IPS-NIHi7 (cell line): ENCODE results near the gene RAPGEF5.
A peak's percentile ranks its signal among the peaks of the same experiment; 100 is the strongest.

Experiments
- DNase-seq: peaks from one replicate; pipeline ENCODE4 v3.0.0; 2012; ENCODE audit warnings: mixed read lengths; ENCODE audit errors: extremely low spot score

Gene RAPGEF5

DNA sequence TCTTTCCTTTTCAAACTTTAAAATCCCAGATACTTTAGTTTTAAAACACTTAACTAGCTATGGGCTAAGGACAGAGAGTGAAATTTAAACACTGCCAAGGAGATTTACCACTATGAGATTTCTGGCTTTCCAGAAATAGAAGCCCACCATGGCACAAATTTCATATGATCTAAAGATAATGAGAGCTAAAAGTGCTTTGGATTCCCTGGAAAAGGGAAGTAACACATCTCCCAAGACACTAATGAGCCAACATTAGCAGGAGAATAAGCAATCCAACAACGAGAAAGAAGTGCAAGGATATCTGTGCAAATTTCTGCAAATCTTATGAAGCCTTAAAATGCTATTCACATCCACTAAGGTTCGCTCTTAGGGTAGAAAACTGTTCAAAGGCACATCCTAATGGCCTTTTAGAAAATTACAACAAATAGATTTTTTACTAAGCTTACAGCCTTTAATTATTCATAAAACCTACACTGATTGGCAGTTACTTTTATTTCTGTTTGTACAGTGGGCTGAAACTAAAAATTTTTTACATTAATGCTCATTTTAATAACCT lies 100.3 kb downstream of the RAPGEF5 start:
- DNase-seq = no peak

DNA sequence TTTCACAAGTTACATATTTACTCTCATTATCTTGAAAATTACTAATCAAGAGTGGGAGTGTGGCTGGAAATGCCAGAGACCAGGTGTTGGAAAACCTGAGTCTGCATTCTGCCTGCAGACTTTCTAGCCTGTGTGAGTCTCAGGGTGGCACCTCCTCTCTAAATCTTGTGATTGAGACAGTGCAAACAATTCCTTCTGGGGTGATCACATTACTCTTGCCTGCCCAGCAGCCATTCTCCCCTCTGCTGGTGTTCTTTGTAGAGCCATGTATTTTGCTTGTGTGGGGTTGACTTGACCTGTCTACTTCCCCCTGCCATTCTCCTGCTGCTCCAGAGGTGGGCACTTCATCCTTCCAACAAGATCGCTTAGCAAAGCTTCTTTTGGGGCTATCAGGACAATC lies 101.1 kb downstream of the RAPGEF5 start:
- peak; percentile 35 for DNase-seq

DNA sequence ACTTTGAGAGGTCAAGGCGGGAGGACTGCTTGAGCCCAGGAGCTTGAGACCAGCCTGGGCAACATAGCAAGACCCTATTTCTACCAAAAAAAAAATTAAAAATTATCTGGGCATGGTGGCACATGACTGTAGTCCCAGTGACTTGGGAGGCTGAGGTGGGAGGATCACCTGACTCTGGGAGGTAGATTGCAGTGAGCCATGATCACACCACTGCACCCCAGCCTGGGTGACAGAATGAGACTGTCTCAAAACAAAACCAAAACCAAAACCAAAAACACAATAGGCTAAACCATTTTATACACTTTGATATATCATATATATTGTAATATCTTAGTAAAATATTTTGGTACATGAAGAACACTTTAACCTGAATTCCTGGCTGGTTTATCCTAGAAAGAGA lies 101.6 kb downstream of the RAPGEF5 start:
- DNase-seq = no peak

DNA sequence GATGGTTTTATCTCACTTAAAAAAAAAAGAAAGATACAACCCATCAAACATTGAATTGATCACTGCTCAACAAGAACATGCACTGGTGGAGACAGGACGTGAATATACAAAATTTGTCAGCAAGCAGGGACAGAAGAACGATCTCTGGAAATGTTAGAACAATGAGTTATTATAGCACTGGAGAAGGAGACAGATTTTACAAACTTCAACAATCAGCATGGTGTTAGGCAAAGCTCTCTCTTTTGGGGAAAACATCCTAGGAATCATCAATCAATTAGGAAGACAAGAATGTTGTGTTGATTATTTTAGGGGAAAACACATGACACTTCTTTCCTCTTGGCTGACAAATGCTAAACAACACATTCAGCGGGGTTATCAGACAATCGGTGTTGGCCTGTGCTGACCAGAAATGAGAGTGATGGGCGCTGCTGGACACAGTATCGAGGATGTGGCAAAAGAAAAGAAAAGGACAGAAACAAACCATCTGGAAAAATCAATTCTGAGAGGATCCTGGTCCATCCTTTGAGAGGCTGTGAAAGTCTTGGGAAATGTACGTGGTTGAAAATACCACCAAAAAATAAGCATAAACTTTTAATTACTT lies 103.9 kb downstream of the RAPGEF5 start:
- no peak for DNase-seq

DNA sequence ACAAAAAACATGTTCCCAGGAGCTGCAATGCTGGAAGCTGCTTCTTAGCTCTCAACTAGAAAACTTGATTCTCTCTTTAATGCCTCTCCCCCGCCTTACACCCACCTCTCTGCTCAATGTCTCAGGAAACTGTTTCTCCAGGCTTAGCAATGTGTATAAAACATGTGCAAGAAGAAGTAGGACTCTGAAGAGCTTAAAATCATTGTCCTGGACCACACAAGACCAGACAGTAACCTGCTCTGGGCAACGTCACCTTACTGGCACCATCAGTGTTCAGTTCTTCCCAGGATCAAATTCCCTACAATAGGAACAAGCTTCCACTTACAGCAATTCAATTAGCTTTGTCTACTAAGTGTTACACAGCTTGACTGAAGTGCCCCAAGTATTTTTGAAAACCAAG lies 104.9 kb downstream of the RAPGEF5 start:
- DNase-seq = no peak

DNA sequence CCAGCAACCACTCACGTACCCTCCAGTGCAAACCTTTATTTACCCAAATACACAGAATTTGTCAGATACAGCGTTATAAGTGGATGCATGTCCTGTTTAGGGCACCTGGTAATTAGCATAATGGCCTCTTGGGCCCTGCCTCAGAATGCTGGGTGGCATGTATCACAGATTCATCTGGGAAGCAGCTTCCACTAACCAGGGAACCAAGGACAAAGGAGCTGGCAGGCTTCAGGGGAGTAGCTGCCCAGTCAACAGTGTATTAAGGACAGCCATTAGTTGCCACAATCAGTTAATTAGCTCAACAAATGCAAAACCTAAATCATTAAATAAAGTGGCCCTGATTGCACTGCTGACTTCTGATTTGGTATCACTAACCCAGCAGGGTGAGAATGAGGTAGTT lies 105.7 kb downstream of the RAPGEF5 start:
- no peak for DNase-seq

DNA sequence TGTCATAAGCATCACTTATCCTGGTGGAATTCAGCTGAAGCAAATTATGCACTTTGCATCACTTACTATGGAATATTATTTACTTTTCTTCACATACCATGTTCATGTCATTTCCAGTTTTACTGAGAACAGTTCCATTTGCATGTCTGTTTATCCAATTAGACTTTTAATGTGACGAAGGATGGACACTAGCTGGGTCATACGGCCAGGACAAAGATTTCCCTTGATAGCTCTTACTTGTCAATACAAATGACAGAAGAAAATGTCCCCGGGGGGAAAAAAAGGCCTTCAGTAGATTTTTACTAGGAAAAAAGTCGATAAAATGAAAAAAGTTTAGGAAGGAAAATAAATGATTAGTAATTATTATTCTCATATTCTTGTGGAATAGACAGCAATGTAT lies 106.6 kb downstream of the RAPGEF5 start:
- DNase-seq = no peak

DNA sequence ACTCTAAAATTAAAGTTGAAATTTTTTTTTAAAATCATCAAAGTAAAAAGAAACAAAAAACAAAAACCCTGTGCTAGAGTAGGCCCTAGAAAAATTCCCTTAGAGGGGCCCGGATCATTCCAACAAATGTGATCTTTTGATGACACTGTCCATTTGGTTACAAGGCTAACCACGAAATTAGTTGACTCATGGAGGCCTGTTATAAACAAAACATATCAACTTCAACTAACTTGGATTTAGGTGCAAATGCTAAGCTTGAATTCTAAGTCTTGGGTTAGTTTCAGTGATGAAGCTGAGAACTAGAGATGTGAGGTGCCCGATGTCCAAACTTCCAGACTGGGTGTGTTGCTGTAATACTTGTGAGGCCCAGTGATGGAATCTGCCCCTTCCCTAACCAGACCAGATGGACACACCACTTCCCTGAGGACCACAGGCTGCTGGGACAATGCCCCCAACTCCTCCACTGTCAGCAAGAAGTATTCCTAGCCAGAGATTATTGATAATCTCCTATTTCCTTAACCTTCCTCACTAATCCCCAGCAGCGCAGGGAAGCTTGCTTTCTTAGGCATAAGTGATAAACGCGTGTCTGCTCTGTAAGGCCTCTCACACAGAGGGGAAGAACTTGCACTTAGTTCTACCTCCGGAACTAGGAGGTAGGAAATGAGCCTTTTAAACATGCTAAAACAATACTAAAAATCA lies 108.7 kb downstream of the RAPGEF5 start:
- DNase-seq = no peak

DNA sequence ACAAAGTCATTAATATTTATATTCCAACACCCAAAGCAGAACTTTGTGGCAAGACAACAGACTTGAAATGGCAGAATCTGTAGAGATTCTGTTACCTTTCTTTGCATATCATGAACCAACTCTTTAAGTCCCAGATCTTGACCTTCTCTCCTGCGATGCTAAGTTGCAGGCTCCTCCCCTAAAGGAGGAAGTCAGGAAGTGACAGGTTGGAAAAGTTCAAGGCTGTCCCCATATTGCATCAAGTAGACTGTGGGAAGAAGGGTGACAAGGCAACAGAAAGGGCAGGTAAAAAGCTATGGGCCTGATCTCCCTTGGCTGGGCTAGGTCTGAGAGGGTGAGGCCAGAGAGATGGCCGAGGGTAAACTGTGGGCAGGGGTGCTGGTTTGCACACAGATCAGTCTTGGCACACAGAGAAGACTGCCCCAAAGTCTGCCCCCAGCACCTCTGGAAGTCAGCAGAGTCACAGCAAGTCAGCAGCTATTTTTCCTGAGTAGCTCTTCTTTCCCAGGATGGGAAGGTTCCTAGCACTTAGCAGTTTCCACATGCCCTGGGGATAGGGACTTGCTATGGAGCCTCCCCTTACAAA lies 115.1 kb downstream of the RAPGEF5 start:
- no peak for DNase-seq

DNA sequence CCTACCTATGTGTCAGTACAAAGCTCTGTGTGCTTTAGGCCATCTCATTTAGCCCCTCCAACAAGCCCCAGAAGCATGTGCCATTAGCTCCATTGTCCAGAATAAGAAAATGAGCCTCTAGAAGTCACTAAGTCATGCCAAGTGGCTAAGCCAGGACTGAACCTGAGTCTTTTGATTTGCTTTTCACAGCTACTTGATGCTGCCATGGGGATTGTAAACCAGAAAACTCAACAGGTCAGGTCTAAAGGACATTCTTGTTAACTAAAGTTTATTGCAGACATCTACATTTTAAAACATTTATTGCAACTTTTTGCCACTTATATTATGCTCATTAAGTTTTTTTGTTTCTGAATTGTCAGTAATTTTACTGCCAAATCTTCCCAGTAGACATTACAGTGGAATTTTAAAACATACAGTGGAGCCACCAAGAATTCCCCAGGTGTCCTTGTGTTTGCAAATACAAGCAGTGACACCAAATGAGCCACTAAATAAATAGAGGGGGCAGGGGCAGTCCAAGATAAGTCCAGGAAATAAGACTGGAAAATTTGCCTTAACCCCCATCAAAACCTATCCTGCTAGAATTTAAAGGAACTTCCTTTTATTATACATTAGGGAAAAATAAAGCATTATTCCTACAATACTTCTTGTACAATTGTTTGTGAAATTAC lies 115.9 kb downstream of the RAPGEF5 start:
- no peak for DNase-seq

DNA sequence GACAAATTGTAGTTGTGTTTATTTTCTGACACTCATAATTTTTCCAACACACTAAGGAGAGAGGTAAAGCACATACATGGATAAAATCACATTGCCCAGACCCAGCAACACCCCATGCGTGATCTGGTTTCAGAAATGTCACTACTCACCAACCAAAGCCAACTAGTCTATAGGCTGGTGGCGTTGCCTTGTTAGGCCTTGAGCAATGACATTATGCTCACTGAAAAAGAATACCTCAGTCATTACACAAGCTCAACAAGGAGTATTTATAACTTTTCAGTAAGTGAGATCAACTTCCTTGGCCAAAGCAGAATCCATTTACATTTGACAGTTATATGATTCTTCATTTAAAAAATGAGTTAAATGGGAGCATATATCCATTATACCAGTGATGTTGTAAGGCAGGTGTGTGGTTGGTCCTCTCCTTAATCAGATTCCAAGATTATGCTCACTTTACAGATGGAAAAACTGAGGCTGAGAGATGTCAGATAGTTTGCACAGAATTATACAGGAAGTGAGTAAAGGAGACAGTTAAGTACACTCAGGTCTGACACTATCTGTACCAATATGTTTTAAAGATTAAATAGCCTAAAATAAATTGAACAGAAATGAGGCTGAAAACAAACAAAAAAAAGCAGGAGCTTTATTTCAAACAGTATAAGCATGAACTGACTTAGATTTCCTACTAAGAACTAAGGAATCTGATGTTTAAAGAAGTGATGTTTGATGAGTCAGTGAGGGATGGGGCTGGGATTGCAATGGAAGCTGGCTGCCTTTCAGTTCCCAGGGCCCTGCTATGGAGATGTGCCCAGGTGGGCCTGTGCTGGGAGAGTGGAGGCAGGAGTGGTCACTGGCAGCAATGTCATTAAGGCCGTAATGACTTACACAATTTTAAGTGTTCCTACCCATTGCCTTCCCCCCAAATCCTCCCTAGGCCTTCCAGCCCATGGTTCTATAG lies 118.3 kb downstream of the RAPGEF5 start:
- no peak for DNase-seq

DNA sequence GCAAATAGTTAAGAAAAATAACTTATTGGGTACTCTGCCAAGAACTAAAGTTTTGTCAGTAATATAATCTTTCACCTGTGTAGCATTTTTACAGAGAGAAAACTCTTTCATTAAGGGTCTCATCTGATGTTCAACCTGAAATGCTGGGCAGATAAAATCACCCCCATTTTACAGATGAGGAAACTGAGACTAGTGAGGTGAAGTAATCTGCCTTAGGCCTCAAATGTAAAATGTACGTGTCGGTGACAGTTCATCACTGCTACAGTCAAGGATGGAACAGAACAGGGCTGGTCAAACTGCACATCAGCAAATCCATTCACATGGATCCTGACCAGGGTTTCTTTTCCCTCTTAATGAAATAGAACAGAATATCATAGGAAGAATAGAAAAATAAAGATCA lies 121.8 kb downstream of the RAPGEF5 start:
- no peak for DNase-seq

DNA sequence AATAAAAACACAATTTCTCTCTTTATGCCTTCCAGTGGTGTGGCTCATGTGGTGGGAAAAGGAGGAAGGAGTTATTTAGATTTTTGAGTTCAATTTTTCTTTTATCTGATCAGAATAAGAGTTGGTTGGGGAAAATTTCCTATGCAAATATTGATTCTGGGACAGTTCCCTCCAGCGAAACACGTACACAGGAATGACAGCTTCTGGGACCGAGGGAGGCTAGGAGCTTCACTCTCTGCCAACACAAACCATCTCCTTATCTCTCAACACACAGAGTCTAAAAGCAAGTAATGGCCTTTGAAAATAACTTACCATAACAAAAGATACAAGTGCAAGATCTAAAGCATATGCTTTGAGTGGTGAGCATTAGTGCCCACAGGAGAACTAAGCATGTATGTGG lies 122.7 kb downstream of the RAPGEF5 start:
- no peak for DNase-seq

DNA sequence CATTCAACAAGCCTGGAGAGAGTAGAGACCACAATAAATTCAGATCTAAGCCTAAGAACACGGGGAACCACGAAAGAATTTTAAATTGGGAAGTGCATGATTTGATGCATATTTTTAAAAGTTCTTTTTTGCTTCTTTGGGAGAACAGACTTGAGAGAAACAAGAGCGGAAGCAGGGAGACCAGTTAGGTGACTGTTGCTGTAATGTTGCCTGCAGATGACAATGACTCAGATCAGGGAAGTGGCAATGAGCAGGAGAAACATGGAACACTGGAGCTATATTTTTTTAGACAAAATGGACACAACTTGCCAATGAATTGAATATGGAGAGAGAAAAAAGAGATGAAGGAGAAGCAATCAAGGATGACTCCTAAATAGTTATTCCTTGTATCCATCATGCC lies 125.1 kb downstream of the RAPGEF5 start:
- no peak for DNase-seq

DNA sequence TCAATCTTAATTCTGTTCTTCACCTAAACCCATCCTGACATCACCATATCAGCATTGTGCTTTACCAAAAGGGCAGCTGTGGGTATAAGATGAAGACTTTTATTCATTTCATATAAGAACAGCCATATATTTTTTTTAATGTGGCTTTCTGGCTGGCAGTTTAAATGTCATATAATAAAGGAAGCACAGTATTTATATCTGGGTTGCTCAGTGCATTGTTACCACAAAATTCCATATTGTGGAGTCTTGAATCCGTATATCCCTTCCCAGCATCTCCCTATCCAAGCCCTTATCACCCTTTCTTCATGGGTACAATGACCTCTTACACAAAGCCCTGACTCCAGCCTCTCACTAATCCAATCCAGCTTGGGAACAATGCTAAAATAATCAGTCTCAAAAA lies 125.8 kb downstream of the RAPGEF5 start:
- DNase-seq = no peak

DNA sequence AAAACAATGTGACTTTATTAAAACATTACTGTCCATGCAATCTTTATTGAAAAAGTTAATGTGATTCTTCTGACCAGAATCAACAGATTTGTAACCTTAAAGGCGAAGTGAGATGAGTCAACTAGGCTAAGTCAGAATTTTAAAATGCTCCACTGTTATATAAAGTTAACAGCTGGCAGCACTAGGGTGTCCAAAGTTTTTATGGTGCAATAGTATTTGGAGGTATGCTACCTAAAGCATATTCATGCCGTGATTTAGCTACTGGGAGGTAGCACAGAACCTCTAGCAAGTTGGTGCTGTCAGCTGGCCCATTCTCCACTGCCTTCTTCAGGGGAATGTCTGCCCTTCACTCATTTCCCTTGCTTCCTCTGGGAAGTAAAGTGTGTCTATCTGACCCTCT lies 126.7 kb downstream of the RAPGEF5 start:
- no peak for DNase-seq

DNA sequence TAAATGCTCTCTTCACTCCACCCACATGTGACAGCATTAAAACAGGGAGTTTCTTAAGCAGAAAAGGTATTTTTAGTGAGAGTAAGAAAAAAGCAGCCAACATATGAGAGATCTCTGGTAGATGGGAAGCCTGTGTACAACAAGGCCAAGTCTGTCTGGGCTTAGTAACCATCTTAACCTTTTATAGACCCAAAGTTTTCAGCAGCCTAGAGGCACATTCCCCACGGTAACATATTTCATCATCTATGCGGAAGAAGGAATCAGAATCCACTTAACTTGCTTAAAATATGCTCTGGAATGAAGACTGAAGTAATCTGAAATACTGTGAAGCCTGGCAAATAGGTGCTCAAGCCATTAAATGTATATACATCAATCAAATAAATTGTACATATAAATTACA lies 127.8 kb downstream of the RAPGEF5 start:
- DNase-seq = no peak

DNA sequence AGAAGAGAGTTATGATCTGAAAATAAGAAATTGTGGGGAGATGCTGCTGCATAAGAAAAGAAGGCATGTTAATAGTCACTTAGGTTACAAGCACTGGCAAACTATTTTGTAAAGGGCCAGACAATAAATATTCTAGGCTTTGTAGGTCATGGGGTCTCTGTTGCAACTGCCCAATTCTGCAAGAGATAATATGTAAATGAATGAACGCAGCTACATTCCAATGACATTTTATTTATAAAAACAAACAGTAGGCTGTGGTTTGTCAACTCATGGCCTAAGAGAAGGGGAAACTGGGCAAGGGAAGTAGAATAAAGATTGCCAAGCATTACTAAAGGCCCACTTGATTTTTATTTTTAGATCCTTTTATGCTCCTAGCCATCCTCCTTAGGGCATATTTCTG lies 133.1 kb downstream of the RAPGEF5 start:
- DNase-seq = no peak

DNA sequence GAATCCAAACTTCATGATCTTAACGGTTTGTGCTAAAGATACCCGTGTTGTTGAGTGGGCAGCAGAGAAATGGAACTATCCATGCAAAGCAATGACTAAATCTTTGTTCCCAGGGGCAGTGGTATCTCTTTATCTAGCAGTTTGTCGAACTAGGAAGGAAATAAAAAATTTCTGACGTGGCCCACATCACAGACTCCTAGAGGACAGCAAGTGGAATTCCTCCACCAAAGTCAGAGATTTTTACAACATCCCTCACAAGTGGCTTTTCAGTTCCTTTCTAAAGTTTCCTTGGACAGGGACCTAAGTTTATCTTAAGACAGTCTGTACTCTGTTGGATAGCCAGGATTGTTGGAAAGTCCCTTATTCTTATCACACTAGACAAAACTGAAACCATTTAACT lies 136.0 kb downstream of the RAPGEF5 start:
- no peak for DNase-seq

DNA sequence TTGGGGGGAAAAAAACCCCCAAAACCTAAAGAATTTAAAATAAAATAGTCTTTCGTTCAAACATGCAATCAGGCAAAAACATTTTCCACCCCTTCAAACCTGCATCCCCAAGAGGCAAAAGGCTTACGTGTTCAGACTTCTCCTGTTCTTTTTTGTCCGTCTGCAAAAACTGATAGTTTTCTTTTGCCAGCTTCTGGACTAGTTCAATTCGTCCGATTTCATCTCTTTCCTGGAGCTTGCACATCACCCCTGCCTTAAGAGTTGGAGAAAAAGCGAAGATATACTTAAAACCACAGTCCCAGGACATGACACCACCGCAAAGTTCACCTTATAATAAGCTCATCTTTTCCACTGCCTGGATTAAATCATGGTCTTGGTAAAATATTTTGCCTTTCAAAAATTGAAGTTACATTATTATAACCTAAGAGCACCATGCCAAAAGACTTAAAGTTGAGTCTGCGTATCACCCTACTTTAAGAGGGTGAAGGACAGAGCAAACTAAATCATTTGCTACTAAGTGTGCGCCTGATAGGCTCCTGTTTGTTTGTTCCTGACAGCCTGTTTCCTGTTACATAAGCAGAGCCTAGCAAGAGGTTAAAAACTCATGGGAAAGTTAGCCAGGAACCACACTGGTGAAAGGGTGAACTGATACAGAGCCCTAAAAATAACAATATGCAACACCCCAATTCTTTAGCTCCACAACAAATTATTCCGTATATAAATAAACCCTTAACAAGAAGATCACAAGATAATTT lies 137.0 kb downstream of the RAPGEF5 start:
- no peak for DNase-seq

DNA sequence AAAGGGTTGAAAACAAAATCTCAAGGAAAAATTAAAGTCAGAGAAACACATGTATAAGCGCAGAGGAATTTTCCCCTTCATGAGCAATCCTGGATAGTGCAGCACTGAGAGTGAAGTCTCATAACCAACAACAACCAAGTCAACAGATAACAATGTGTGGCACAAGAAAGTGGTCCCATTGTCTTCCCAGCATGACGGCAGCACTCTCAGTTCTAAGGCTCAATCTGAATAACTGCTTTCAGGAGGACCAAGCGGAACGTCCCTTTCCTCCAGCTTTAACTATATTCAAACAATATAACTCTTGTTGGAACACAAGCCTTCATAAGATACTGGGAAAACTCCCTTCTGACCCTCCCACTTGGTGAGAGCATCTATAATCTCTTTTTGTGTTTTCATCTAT lies 137.9 kb downstream of the RAPGEF5 start:
- DNase-seq = no peak
